Measurements from ENCODE around the gene TMEM116. TPM values are rescaled to one million over a fixed set of nuclear protein-coding genes. Genes with fewer than 3 reads are reported as not detected.
"Not testable (repeated sequence)": the region's sequence is repeated elsewhere in the genome, so short reads cannot be mapped to it uniquely, and the experiment has no call there.

Gene TMEM116
- total RNA-seq, 2 experiments from 2014 or later: 12.7 to 13.1 TPM

- no peak overlapping the region for H3K27ac Mint-ChIP-seq
These were observed 5.0 kb downstream of the TMEM116 start for GRCh38 chr12:112007945-112008344.

GRCh38 chr12:112005419-112006395, 7.3 kb downstream of the TMEM116 start:
- ChIA-PET CTCF (no interaction called here), POLR2A (interaction anchor here (0.7 kb wide), 1 partner anchor 15 kb away, joined by 4 read pairs; no protein-coding TSS in a partner anchor)
- H3K4me3 Mint-ChIP-seq: no peak overlapping the region
- H3K27me3 Mint-ChIP-seq (ENCODE audit: low read depth): no peaks in the 10 kb centered on the region
- H3K9me3 Mint-ChIP-seq (ENCODE audit: insufficient read depth): no peaks in the 10 kb centered on the region
- H3K4me1 Mint-ChIP-seq (ENCODE audit: low read depth): peaks cover 42% of the 10 kb centered on the region
- H3K36me3 Mint-ChIP-seq (ENCODE audit: low read depth): peaks cover 26% of the 10 kb centered on the region
- ATAC-seq: no peak
- no peak for DNase-seq
- no peak overlapping the region for H3K27ac Mint-ChIP-seq

More at GRCh38 chr12:112007945-112008344, 5.0 kb downstream of the TMEM116 start:
- ChIA-PET CTCF (no interaction called here), POLR2A (no interaction called here)
- Mint-ChIP-seq H3K9me3 (ENCODE audit: insufficient read depth) (no peaks in the 10 kb centered on the region), H3K4me1 (ENCODE audit: low read depth) (peaks cover 36% of the 10 kb centered on the region), H3K27me3 (ENCODE audit: low read depth) (no peaks in the 10 kb centered on the region), H3K36me3 (ENCODE audit: low read depth) (peaks cover 29% of the 10 kb centered on the region), H3K4me3 (no peak overlapping the region)
- ATAC-seq (no peak), DNase-seq (no peak)

- DNase-seq (no peak), ATAC-seq (no peak)
- ChIA-PET CTCF (interaction anchor here (0.6 to 4.8 kb wide), 4 partner anchors 9 to 24 kb away, joined by 3 to 39 read pairs (median 13); partner anchors contain the start of genes ERP29 and TMEM116), POLR2A (interaction anchor here (0.9 to 5.3 kb wide), 2 partner anchors 9 to 10 kb away, joined by 3 to 49 read pairs; partner anchors contain the start of genes ERP29 and TMEM116)
- peaks cover 40% of the 10 kb centered on the region for H3K4me1 Mint-ChIP-seq (ENCODE audit: low read depth)
- no peaks in the 10 kb centered on the region for H3K9me3 Mint-ChIP-seq (ENCODE audit: insufficient read depth)
- no peak overlapping the region for H3K27ac Mint-ChIP-seq
- no peaks in the 10 kb centered on the region for H3K27me3 Mint-ChIP-seq (ENCODE audit: low read depth)
- peaks cover 26% of the 10 kb centered on the region for H3K36me3 Mint-ChIP-seq (ENCODE audit: low read depth)
- no peak overlapping the region for H3K4me3 Mint-ChIP-seq
These were observed 8.9 kb downstream of the TMEM116 start for GRCh38 chr12:112004041-112004440.

DNA sequence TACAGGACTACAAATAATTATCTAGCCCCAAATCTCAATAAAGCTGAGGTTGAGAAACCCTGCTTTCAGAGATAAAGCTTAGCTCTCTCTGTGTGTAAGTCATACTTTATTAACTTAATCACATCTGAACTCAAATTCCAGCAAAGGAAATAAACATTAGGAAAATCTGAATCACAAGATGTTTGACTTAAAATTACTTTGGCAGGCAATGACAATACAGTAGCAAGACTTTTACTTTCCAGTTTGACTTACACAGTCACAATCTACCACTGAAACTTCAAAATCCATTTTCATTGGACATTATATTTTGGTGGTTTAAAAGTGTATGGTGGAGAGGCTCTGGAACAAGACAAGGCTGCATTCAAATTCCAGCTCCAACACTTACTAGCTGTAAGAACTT, 11.4 kb downstream of the TMEM116 start:
- peak overlapping the region; percentile 64 for H3K27ac Mint-ChIP-seq
- H3K27me3 Mint-ChIP-seq (ENCODE audit: low read depth): no peaks in the 10 kb centered on the region
- peaks cover 31% of the 10 kb centered on the region for H3K36me3 Mint-ChIP-seq (ENCODE audit: low read depth)
- peak overlapping the region; percentile 52 for H3K4me3 Mint-ChIP-seq
- ATAC-seq (peak; percentile 45), DNase-seq (no peak)
- ChIA-PET CTCF (interaction anchor here (1.5 to 4.8 kb wide), 3 partner anchors 9 to 189 kb away, joined by 3 to 39 read pairs (median 21); partner anchors contain the start of genes ERP29 and TMEM116), POLR2A (interaction anchor here (1.1 to 5.3 kb wide), 3 partner anchors 8 to 12 kb away, joined by 4 to 49 read pairs (median 4); partner anchors contain the start of genes ERP29 and TMEM116)
- H3K4me1 Mint-ChIP-seq (ENCODE audit: low read depth): peaks cover 54% of the 10 kb centered on the region
- H3K9me3 Mint-ChIP-seq (ENCODE audit: insufficient read depth): no peaks in the 10 kb centered on the region

DNA sequence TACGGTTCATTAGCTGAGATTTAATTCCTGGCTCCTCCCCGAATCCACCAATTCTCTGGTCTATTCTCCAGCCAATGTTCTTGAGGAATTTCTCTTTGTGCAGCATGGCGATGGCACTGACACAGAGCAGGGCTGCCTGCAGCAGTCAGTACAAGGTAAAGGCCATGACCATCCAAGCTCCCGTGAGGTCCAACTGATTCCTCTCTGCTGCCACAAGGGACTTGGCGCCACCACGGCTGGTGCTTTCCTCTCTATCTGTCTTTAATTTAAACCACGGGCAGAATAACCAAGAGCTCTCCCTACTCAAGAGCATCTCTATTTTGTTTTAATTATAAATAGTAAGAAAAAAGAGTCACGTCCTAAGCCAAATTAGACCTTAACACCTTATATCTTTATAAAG, 12.1 kb downstream of the TMEM116 start:
- Mint-ChIP-seq H3K27ac (peak overlapping the region; percentile 10), H3K27me3 (ENCODE audit: low read depth) (no peaks in the 10 kb centered on the region), H3K36me3 (ENCODE audit: low read depth) (peaks cover 31% of the 10 kb centered on the region), H3K9me3 (ENCODE audit: insufficient read depth) (no peaks in the 10 kb centered on the region), H3K4me3 (peak overlapping the region; percentile 29), H3K4me1 (ENCODE audit: low read depth) (peaks cover 57% of the 10 kb centered on the region)
- DNase-seq (no peak), ATAC-seq (no peak)
- ChIA-PET CTCF (interaction anchor here (1.5 to 4.8 kb wide), 3 partner anchors 8 to 188 kb away, joined by 3 to 39 read pairs (median 21); partner anchors contain the start of genes ERP29 and TMEM116), POLR2A (interaction anchor here (1.4 to 5.3 kb wide), 2 partner anchors 9 to 13 kb away, joined by 4 to 49 read pairs; partner anchors contain the start of genes ERP29 and TMEM116)

DNA sequence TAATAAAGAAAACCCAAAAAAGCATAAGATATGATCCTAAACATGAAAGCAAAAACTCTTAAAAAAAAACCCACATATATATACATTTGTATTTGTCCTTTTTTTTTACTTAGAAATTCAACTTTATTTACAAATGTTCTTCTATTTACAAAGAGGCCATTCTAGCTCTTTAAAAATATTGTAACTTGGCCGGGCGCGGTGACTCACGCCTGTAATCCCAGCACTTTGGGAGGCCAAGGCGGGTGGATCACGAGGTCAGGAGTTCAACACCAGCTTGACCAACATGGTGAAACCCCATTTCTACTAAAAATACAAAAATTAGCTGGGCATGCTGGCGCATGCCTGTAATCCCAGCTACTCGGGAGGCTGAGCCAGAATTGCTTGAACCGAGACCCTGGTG, 13.8 kb downstream of the TMEM116 start:
- Mint-ChIP-seq H3K4me1 (ENCODE audit: low read depth) (peaks cover 62% of the 10 kb centered on the region), H3K36me3 (ENCODE audit: low read depth) (peaks cover 36% of the 10 kb centered on the region)
- ChIA-PET POLR2A (interaction anchor here (1.8 kb wide), 1 partner anchor 14 kb away, joined by 15 read pairs; the partner anchor contains the start of genes ERP29 and TMEM116), CTCF (interaction anchor here (2.7 kb wide), 1 partner anchor 14 kb away, joined by 13 read pairs; the partner anchor contains the start of genes ERP29 and TMEM116)
- DNase-seq; ATAC-seq; H3K4me3 Mint-ChIP-seq; H3K27ac Mint-ChIP-seq; H3K27me3 Mint-ChIP-seq (ENCODE audit: low read depth); H3K9me3 Mint-ChIP-seq (ENCODE audit: insufficient read depth): not testable (repeated sequence)

DNA sequence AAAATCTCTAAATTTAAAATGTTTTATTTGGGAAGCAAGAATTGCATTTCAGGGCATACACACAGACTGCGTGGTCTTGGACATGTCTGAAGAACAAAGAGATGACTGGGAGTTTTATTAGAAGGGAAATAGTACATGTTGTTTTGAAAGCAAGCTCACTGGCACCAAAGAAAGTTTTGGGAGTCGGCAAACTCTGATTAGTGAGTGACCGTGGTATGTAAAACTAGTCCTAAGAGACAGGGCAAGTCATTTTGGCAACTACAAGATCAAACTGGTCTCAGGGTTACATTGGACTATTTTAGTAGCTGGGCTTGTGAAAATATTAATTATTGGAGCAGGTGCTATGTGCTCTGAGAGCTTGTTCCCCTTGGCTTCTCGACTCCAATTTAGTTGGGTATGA, 14.9 kb downstream of the TMEM116 start:
- no peak for DNase-seq
- Mint-ChIP-seq H3K27ac (no peak overlapping the region), H3K4me1 (ENCODE audit: low read depth) (peaks cover 69% of the 10 kb centered on the region), H3K9me3 (ENCODE audit: insufficient read depth) (no peaks in the 10 kb centered on the region), H3K36me3 (ENCODE audit: low read depth) (peaks cover 33% of the 10 kb centered on the region), H3K27me3 (ENCODE audit: low read depth) (no peaks in the 10 kb centered on the region), H3K4me3 (no peak overlapping the region)
- ChIA-PET POLR2A (interaction anchor here (1.8 kb wide), 1 partner anchor 15 kb away, joined by 15 read pairs; the partner anchor contains the start of genes ERP29 and TMEM116), CTCF (interaction anchor here (1.0 to 2.7 kb wide), 2 partner anchors 15 to 50 kb away, joined by 3 to 13 read pairs; partner anchors contain the start of genes ERP29 and TMEM116)
- no peak for ATAC-seq

DNA sequence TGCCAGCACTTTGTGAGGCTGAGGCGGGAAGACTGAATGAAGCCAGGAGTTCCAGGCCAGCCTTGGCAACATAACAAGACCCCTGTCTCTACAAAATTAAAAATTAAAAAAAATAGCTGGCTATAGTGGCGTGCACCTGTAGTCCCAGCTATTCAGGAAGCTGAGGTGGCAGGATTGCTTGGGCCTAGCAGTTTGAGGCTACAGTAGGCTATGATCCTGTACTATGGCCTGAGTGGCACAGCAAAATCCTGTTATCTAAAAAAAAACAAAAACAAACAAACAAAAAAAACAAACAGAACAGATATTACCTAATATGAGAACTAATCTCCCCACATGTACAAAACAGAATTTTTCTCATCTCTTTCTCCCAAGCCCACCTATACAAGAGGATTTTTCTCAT, 15.7 kb downstream of the TMEM116 start:
- CTCF ChIA-PET: interaction anchor here (1.0 to 2.7 kb wide), 2 partner anchors 16 to 51 kb away, joined by 3 to 13 read pairs; partner anchors contain the start of genes ERP29 and TMEM116
- Mint-ChIP-seq H3K4me1 (ENCODE audit: low read depth) (peaks cover 69% of the 10 kb centered on the region), H3K27ac (no peak overlapping the region), H3K4me3 (no peak overlapping the region), H3K36me3 (ENCODE audit: low read depth) (peaks cover 28% of the 10 kb centered on the region), H3K9me3 (ENCODE audit: insufficient read depth) (no peaks in the 10 kb centered on the region), H3K27me3 (ENCODE audit: low read depth) (no peaks in the 10 kb centered on the region)
- POLR2A ChIA-PET: interaction anchor here (1.8 kb wide), 1 partner anchor 15 kb away, joined by 15 read pairs; the partner anchor contains the start of genes ERP29 and TMEM116
- ATAC-seq (no peak), DNase-seq (no peak)

DNA sequence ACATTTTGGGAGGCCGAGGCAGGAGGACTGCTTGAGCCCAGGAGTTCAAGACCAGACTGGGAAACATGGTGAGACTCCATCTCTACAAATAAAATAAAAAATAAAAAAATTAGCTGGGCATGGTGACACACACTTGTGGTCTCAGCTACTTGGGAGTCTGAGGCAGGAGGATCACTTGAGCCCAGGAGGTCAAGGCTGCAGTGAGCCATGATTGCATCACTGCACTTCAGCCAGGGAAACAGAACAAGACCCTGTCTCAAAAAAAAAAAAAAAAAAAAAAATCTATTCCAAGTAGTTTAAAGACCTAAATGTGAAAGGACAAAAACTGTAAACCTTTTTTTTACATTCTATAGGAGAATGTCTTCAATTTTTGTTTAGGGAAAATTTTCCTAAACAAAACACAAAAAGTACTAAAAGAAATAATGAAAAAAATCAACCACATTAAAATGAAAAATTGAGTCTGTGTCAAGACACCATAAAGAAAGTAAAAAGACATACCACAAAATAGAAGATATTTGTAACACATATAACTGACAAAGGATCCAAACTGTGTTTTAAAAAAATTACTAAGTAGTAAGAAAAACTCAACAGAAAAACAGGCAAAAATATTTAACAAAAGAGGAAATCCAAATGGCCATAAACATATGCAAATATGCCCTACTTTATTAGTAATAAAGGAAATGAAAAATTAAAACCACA, 17.0 kb downstream of the TMEM116 start:
- CTCF ChIA-PET: interaction anchor here (0.7 to 5.4 kb wide), 3 partner anchors 8 to 113 kb away, joined by 3 to 50 read pairs (median 5); partner anchors contain the start of genes ERP29, NAA25 and TMEM116
- H3K36me3 Mint-ChIP-seq (ENCODE audit: low read depth): peaks cover 27% of the 10 kb centered on the region

DNA sequence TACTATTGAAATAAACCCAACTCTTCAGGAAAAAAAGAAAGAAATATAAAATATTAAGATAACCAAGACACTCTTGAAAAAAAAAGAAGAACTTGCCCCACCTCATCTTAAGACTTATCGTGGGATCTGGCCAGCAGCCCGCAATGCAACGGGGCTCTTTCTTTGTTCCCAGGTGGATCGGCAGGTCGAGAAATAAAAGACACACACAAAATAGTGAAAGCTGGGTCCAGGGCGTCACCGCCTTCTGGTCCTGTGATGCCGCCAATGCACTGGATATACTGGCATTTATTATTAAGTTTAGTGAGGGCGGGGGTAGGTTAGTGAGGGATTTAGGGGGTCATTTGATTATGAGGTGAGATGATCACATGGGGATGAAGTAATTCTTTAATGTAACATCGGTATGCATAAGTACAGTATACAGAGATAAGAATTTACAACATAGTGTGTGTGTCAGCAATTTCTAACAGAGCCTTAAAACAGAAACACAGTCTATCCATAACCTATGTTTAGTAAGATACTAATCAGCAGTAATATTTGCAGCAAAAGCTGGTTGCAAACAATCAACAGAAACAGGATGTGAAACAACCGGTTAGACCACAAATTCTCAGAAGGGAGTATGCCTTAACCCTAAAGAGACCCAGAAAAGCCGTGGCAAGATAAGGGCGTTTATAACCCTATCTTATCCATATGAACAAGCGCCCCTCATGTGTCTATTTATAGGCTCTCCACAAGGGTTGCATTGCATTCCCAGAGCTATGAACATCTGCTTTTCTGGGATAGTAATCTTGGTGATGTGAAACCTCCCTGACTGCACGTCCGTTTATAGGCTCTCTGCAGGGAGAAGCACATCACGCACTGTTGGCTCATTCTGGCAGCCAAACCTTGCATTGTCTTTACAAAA, 18.5 kb downstream of the TMEM116 start:
- peak; percentile 26 for ATAC-seq
- peak overlapping the region; percentile 88 for H3K27ac Mint-ChIP-seq
- peaks cover 58% of the 10 kb centered on the region for H3K4me1 Mint-ChIP-seq (ENCODE audit: low read depth)
- peak overlapping the region; percentile 79 for H3K4me3 Mint-ChIP-seq
- not testable (repeated sequence) for H3K9me3 Mint-ChIP-seq (ENCODE audit: insufficient read depth); H3K27me3 Mint-ChIP-seq (ENCODE audit: low read depth)
- POLR2A ChIA-PET: interaction anchor here (0.5 to 5.3 kb wide), 14 partner anchors 7 to 985 kb away, joined by 3 to 91 read pairs (median 3); partner anchors contain the start of genes ATXN2, ERP29, MAPKAPK5 and TMEM116
- CTCF ChIA-PET: interaction anchor here (0.8 to 5.4 kb wide), 8 partner anchors 8 to 392 kb away, joined by 3 to 50 read pairs (median 4); partner anchors contain the start of genes ERP29, NAA25 and TMEM116
- peaks cover 23% of the 10 kb centered on the region for H3K36me3 Mint-ChIP-seq (ENCODE audit: low read depth)
- DNase-seq: peak; percentile 53

More for the DNA sequence above, 17.0 kb downstream of the TMEM116 start:
- DNase-seq (no peak), ATAC-seq (no peak)
- Mint-ChIP-seq H3K9me3 (ENCODE audit: insufficient read depth) (no peaks in the 10 kb centered on the region), H3K27me3 (ENCODE audit: low read depth) (no peaks in the 10 kb centered on the region), H3K4me1 (ENCODE audit: low read depth) (peaks cover 64% of the 10 kb centered on the region), H3K4me3 (no peak overlapping the region), H3K27ac (no peak overlapping the region)
- POLR2A ChIA-PET: interaction anchor here (0.6 to 5.3 kb wide), 3 partner anchors 14 to 26 kb away, joined by 3 to 91 read pairs (median 3); partner anchors contain the start of genes ERP29 and TMEM116

Data from activated CD8-positive, alpha-beta T cell treated with anti-CD3 and anti-CD28 coated beads, Interleukin-2, amount 10 ng/mL, durations not matched to agents 7 days and 5 days (primary cell).